ENCODE data around the gene TP53RK.

GRCh38 chr20:46709055-46709458 is 19.8 kb upstream of the TP53RK start:
- no peak for TF ChIP-seq GATA2 (IDR thresholded peaks at IDR 0.05; ENCODE audit: low read depth, low read length)
- TF ChIP-seq GATA3 (IDR thresholded peaks at IDR 0.05; ENCODE audit: low read depth, low read length): no peak

Data from SH-SY5Y (cell line).